Loucy (cell line): ENCODE data around the gene GRIN2A.

Experiments
- H2AFZ ChIP-seq: fragments of 200-600 bp; sonication (generic); 2 replicates; pipeline ENCODE4 v1.6.0; 2016; ENCODE audit warnings: antibody characterized with exemption, mild to moderate bottlenecking, low read length, moderate library complexity
- H3F3A ChIP-seq: fragments of 200-600 bp; 2 replicates; pipeline ENCODE4 v1.6.0; 2016; ENCODE audit warnings: antibody characterized with exemption, low read depth, mild to moderate bottlenecking
- H3K27me3 ChIP-seq: fragments of 200-600 bp; sonication (generic); 2 replicates; pipeline ENCODE4 v1.6.1; 2014; ENCODE audit warnings: low read length, mild to moderate bottlenecking; ENCODE audit not compliant: insufficient read depth, poor library complexity, severe bottlenecking
- H3K36me3 ChIP-seq: fragments of 200-600 bp; sonication (generic); 2 replicates; pipeline ENCODE4 v1.6.1; 2016; ENCODE audit warnings: low read length; ENCODE audit not compliant: insufficient read depth
- H3K4me1 ChIP-seq: fragments of 200-600 bp; sonication (generic); 2 replicates; pipeline ENCODE4 v1.5.1; 2014; ENCODE audit warnings: low read length, mild to moderate bottlenecking; ENCODE audit not compliant: insufficient read depth, poor library complexity, severe bottlenecking
- H3K4me2 ChIP-seq: fragments of 200-600 bp; sonication (generic); 2 replicates; pipeline ENCODE4 v1.6.0; 2014; ENCODE audit warnings: antibody characterized with exemption, low read length, low read depth, mild to moderate bottlenecking; ENCODE audit not compliant: poor library complexity, severe bottlenecking
- H3K4me3 ChIP-seq: fragments of 200-600 bp; sonication (generic); 2 replicates; pipeline ENCODE4 v1.5.1; 2014; ENCODE audit warnings: low read length, mild to moderate bottlenecking, mixed read lengths; ENCODE audit not compliant: poor library complexity, severe bottlenecking
- H3K79me2 ChIP-seq: fragments of 200-600 bp; sonication (generic); 2 replicates; pipeline ENCODE4 v1.6.1; 2014; ENCODE audit warnings: low read length; ENCODE audit not compliant: insufficient read depth
- H3K9ac ChIP-seq: fragments of 200-600 bp; sonication (generic); 2 replicates; pipeline ENCODE4 v1.6.0; 2014; ENCODE audit warnings: mild to moderate bottlenecking, low read depth, low read length, moderate library complexity; ENCODE audit not compliant: poor library complexity, severe bottlenecking
- H3K9me2 ChIP-seq: fragments of 200-600 bp; sonication (generic); replicated peaks from 2 replicates; pipeline ENCODE4 v1.6.1; 2016; ENCODE audit warnings: low read depth, low read length, mixed read lengths
- H3K9me3 ChIP-seq: fragments of 200-600 bp; sonication (generic); 2 replicates; pipeline ENCODE4 v1.6.1; 2014; ENCODE audit warnings: mild to moderate bottlenecking, antibody characterized with exemption, low read length, low read depth; ENCODE audit not compliant: insufficient read depth
- H4K20me1 ChIP-seq: fragments of 200-600 bp; sonication (generic); 2 replicates; pipeline ENCODE4 v1.6.0; 2014; ENCODE audit warnings: antibody characterized with exemption, low read length, mild to moderate bottlenecking; ENCODE audit not compliant: insufficient read depth, poor library complexity, severe bottlenecking
- CTCF ChIP-seq: fragments of 200-600 bp; sonication (generic); conservative IDR thresholded peaks from 2 replicates; pipeline ENCODE4 v1.5.1; 2014; ENCODE audit warnings: mild to moderate bottlenecking, antibody characterized with exemption, low read length
- EZH2phosphoT487 ChIP-seq: fragments of 200-600 bp; IDR thresholded peaks from 2 replicates; pipeline ENCODE4 v1.6.1; 2018; ENCODE audit warnings: antibody characterized with exemption, mild to moderate bottlenecking, moderate library complexity, borderline replicate concordance

GRIN2A gene

GRCh38 chr16:10110552-10110951, 71.7 kb downstream of the GRIN2A start:
- H3K9me3 ChIP-seq, result no peaks in the 10 kb centered on the region
- no peaks in the 10 kb centered on the region for H3K79me2 ChIP-seq
- H3K4me3 ChIP-seq, result no peak overlapping the region
- H4K20me1 ChIP-seq, result no peaks in the 10 kb centered on the region
- H3K36me3 ChIP-seq, result no peaks in the 10 kb centered on the region
- H3K27me3 ChIP-seq, result no peaks in the 10 kb centered on the region
- H3K4me2 ChIP-seq, result no peak overlapping the region
- H3K9ac ChIP-seq, result no peak overlapping the region
- no peaks in the 10 kb centered on the region for H3K4me1 ChIP-seq
- no peaks in the 10 kb centered on the region for H3K9me2 ChIP-seq
- H2AFZ ChIP-seq, result no peak overlapping the region
- H3F3A ChIP-seq, result no peaks in the 10 kb centered on the region
- TF ChIP-seq EZH2phosphoT487 (no peak), CTCF (no peak)

DNA sequence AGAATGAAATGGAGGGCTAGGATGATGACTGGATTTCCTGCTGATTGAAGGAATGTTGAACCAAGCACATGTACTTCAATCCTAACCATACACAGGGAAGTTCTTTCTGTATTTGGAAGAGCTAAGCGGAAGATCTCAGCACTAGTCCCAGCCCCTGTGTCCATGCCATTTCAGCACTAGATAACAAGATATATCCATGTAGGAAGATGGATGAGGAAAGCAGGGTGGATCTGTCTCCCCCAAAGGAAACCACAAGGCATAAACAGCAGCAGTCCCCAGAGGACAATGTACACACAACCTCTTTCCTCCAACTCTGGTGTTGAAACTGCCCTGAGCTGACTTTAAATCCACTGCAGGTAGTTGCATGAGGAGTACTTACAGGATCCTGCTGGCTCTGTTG, 75.1 kb downstream of the GRIN2A start:
- H3K9ac ChIP-seq, result no peak overlapping the region
- H3K4me1 ChIP-seq, result no peaks in the 10 kb centered on the region
- TF ChIP-seq CTCF (no peak), EZH2phosphoT487 (no peak)
- no peaks in the 10 kb centered on the region for H3K9me3 ChIP-seq
- H3K36me3 ChIP-seq, result no peaks in the 10 kb centered on the region
- H2AFZ ChIP-seq, result no peak overlapping the region
- H3K4me2 ChIP-seq, result no peak overlapping the region
- H3F3A ChIP-seq, result no peaks in the 10 kb centered on the region
- no peak overlapping the region for H3K4me3 ChIP-seq
- H3K9me2 ChIP-seq, result no peaks in the 10 kb centered on the region
- no peaks in the 10 kb centered on the region for H4K20me1 ChIP-seq
- H3K79me2 ChIP-seq, result no peaks in the 10 kb centered on the region
- no peaks in the 10 kb centered on the region for H3K27me3 ChIP-seq

DNA sequence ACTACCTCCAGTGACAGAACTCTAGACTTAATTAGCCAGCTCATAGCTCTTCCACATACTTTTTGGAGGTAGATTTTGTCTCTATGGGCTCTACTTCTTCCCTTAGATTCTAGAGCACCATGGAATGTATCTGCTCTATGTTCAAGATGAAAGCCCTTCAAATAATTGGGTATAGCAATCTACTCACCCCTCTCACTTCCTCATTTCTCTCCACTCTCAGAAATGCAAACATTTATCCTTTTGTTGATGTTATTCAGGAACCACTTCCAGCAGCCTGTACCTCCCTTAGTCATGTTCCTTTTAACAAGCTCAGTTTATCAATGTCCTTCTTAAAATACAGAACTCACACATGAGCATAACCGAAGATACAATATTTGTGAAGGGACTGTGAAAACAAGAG, 78.5 kb downstream of the GRIN2A start:
- no peaks in the 10 kb centered on the region for H3K9me3 ChIP-seq
- H3K4me1 ChIP-seq, result no peaks in the 10 kb centered on the region
- H3K36me3 ChIP-seq, result no peaks in the 10 kb centered on the region
- no peak overlapping the region for H2AFZ ChIP-seq
- H3K79me2 ChIP-seq, result no peaks in the 10 kb centered on the region
- H4K20me1 ChIP-seq, result no peaks in the 10 kb centered on the region
- no peak for TF ChIP-seq CTCF
- no peak for TF ChIP-seq EZH2phosphoT487
- H3K9ac ChIP-seq, result no peak overlapping the region
- no peaks in the 10 kb centered on the region for H3K9me2 ChIP-seq
- H3K4me2 ChIP-seq, result no peak overlapping the region
- H3K4me3 ChIP-seq, result no peak overlapping the region
- H3K27me3 ChIP-seq, result no peaks in the 10 kb centered on the region
- H3F3A ChIP-seq, result no peaks in the 10 kb centered on the region
